GM19099 (cell line): ENCODE data around the gene GALNT14.

ENCODE experiments used
- POLR2A ChIP-seq: IDR thresholded peaks from 3 replicates; pipeline ENCODE4 v1.6.1; 2011; ENCODE audit warnings: low read depth; ENCODE audit not compliant: insufficient read length; ENCODE audit errors: extremely low read depth

Gene GALNT14

GRCh38 chr2:31138037-31138962 lies at the start of gene GALNT14:
TSS of gene GALNT14 (minus strand) at chr2:31138440. CDS start at chr2:31138086, 354 bp downstream.
- no peak for TF ChIP-seq POLR2A

- no peak for TF ChIP-seq POLR2A
Measured at GRCh38 chr2:31187166-31187565, 48.9 kb upstream of the GALNT14 start.

GRCh38 chr2:31176742-31177141 lies 38.5 kb upstream of the GALNT14 start:
- TF ChIP-seq POLR2A: no peak

- no peak for TF ChIP-seq POLR2A
Measured at GRCh38 chr2:31171142-31171541, 32.9 kb upstream of the GALNT14 start.

GRCh38 chr2:31170071-31170698 lies 31.9 kb upstream of the GALNT14 start:
- TF ChIP-seq POLR2A: no peak

GRCh38 chr2:31168291-31168690 lies 30.1 kb upstream of the GALNT14 start:
- TF ChIP-seq POLR2A: no peak

GRCh38 chr2:31166925-31167324 lies 28.7 kb upstream of the GALNT14 start:
- TF ChIP-seq POLR2A: no peak

- no peak for TF ChIP-seq POLR2A
Measured at GRCh38 chr2:31163011-31163539, 24.8 kb upstream of the GALNT14 start.

- TF ChIP-seq POLR2A: no peak
Measured at GRCh38 chr2:31161637-31162036, 23.4 kb upstream of the GALNT14 start.

- no peak for TF ChIP-seq POLR2A
Measured at GRCh38 chr2:31151501-31151900, 13.3 kb upstream of the GALNT14 start.

- no peak for TF ChIP-seq POLR2A
Measured at GRCh38 chr2:31150120-31150670, 12.0 kb upstream of the GALNT14 start.

GRCh38 chr2:31148514-31148913 lies 10.3 kb upstream of the GALNT14 start:
- no peak for TF ChIP-seq POLR2A

GRCh38 chr2:31147645-31148044 lies 9.4 kb upstream of the GALNT14 start:
- TF ChIP-seq POLR2A: no peak

- TF ChIP-seq POLR2A: no peak
Measured at GRCh38 chr2:31142110-31142509, 3.9 kb upstream of the GALNT14 start.

- TF ChIP-seq POLR2A: no peak
Measured at GRCh38 chr2:31141443-31142085, 3.3 kb upstream of the GALNT14 start.
